ENCODE results near the gene HAVCR1.
"Not testable (repeated sequence)": the region's sequence is repeated elsewhere in the genome, so short reads cannot be mapped to it uniquely, and the experiment has no call there.

HAVCR1 gene

DNA sequence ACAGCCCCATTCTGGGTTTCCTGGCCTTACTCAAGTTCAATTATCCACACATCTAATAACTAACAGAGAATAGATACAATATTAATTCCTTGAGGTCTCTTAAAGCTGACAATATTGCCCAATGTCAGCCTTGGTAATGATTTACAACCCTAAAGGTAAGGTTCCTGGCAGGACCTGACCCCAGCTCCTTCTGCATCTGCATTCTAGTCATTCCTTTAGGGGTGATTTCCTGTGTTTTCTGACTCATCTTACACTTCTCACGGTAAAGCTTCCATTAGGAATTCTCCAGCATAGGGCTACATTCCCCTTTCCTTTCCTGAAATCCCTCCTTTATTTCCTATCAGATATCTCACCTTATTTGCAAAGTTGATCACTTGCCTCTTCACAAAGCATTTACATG is 9.3 kb downstream of the HAVCR1 start:
- DNase-seq = no peak

GRCh38 chr5:157047898-157048297 is 11.0 kb downstream of the HAVCR1 start:
- DNase-seq = no peak

GRCh38 chr5:157047016-157047415 is 11.9 kb downstream of the HAVCR1 start:
- DNase-seq = not testable (repeated sequence)

- DNase-seq = no peak
Measured at GRCh38 chr5:157046041-157046440, 12.9 kb downstream of the HAVCR1 start.

- DNase-seq = no peak
Measured at GRCh38 chr5:157045601-157046000, 13.3 kb downstream of the HAVCR1 start.

GRCh38 chr5:157038568-157039187 is 20.2 kb downstream of the HAVCR1 start:
- DNase-seq = no peak

DNA sequence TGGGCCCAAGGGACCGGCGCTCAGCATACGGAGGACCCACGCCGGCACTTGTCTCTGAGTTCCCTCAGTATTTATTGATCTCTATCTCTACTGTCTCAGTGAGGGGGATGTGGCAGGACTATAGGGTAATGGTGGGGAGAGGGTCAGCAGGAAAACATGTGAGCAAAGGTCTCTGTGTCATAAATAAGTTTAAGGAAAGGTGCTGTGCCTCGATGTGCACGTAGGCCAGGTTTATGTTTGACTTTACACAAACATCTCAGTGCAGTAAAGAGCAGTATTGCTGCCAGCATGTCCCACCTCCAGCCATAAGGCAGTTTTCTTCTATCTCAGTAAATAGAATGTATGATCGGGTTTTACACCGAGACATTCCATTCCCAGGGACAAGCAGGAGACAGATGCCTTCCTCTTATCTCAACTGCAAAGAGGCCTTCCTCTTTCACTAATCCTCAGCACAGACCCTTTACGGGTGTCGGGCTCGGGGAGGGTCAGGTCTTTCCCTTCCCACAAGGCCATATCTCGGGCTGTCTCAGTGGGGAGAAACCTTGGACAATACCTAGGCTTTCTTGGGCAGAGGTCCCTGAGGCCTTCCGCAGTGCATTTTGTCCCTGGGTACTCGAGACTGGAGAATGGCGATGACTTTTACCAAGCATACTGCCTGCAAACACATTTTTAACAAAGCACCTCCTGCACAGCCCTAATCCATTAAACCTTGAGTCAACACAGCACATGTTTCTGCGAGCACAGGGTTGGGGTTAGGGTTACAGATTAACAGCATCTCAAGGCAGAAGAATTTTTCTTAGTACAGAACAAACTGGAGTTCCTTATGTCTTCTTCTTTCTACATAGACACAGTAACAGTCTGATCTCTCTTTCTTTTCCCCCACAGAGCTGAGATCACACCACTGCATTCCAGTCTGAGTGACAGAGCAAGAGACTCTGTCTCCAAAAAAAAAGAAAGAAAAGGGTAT is 24.5 kb downstream of the HAVCR1 start:
- not testable (repeated sequence) for DNase-seq

DNA sequence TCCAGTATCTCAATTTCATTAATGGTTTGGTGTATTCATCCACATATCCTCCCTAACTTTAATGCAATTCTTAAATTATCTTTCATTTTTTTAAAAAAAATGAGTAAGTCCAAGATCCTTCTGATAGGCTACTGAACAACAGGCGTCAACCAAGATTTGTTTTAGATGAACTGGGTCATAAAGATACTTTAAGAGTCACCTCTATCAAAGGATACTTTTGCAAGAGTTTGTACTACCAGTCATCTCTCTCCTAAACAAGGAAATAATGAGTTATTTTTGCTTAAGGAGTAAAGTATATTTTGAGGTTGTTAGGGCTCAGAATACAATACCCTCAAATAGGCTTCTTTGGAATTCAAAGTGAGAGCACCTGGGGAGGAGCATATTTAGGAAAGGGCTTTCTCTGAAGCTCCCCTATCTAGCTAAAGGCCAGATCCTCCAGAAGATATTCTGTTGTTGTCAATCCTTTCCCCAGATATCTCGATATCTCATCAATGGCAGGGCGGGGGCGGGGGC is 25.8 kb downstream of the HAVCR1 start:
- DNase-seq = no peak

- DNase-seq = no peak
Measured at GRCh38 chr5:157030692-157031091, 28.2 kb downstream of the HAVCR1 start.

- DNase-seq = no peak
Measured at GRCh38 chr5:157029457-157029856, 29.5 kb downstream of the HAVCR1 start.

GRCh38 chr5:157027663-157028062 is 31.3 kb downstream of the HAVCR1 start:
- DNase-seq = not testable (repeated sequence)

- peak in 1 of 2 experiments; percentile 47 for DNase-seq
Measured at GRCh38 chr5:157026789-157027424, 32.0 kb downstream of the HAVCR1 start.

DNA sequence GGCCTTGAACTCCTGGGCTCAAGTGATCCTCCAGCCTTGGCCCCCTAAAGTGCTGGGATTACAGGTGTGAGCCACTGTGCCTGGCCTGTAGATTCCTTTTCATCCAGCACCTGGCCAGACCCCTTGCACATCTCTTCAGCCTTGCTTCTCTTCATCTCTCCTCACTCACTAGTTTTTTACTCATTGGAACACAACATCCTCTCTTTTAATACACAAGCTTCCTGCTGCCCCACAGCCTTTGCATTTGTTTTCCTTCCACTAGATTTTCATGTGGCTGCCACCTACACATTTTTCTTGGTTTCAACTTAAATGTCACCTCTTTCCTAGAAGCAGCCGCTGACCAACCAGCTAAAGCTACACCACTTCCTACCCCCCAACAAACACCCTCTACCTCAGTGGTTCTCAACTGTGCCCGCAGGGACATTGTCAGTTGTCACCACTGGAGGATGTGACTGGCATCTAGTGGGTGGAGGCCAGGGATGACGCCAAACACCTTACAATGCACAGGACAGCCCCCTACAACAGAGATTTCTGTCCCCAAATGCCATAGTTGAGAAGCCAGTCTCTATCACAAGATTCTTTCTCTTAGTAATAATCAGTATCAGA is 33.7 kb downstream of the HAVCR1 start:
- DNase-seq = no peak

GRCh38 chr5:157024208-157024959 is 34.5 kb downstream of the HAVCR1 start:
- no peak for DNase-seq

DNA sequence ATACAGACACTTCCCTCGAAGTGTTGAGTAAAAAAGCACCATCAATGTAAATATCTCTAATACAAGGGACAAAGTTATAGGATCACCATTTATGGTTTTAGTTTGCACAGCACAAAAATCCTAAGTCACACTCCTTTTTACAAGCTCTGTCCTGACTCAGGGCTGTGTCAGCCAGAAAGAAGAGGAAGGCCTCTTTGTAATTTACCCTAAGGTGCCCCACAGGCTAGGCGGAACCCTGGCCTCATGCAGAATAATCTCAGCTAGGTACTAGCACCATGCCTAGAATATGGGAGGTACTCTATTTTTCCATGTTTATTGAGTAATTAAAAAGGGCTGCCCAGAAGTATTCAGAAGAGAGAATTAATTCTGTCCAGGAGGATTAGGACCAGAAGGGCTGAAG is 36.9 kb downstream of the HAVCR1 start:
- DNase-seq = no peak

GRCh38 chr5:157020511-157021222 is 38.2 kb downstream of the HAVCR1 start:
- DNase-seq = no peak

GRCh38 chr5:157020002-157020401 is 38.9 kb downstream of the HAVCR1 start:
- DNase-seq = no peak

DNA sequence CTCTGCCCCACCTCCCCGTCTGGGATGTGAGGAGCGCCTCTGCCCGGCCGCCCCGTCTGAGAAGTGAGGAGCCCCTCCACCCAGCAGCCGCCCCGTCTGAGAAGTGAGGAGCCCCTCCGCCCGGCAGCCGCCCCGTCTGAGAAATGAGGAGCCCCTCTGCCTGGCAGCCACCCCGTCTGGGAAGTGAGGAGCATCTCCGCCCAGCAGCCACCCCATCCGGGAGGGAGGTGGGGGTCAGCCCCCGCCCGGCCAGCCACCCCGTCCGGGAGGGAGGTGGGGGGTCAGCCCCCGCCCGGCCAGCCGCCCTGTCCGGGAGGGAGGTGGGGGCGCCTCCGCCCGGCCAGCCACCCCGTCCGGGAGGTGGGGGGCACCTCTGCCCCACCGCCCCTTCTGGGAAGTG is 44.8 kb downstream of the HAVCR1 start:
- DNase-seq = not testable (repeated sequence)

DNA sequence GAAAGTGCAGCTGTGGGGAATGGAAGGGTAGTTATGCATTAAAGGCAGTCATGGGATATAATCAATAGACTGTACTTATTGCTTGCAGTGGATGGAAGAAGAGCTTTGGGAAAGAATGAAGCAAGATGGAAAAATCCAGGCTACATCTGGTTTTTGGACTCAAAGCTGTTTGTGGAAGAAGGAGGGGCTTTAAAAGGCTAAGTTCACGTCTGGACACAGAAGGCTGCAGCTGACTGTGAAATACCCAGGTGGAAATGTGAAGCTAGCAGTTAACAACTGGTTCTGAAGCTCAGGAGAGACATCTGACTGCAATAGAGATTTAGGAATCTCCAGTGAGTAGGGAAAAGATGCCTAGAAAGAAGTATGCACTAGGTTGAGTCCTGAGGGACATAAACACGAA is 52.7 kb downstream of the HAVCR1 start:
- no peak for DNase-seq

DNA sequence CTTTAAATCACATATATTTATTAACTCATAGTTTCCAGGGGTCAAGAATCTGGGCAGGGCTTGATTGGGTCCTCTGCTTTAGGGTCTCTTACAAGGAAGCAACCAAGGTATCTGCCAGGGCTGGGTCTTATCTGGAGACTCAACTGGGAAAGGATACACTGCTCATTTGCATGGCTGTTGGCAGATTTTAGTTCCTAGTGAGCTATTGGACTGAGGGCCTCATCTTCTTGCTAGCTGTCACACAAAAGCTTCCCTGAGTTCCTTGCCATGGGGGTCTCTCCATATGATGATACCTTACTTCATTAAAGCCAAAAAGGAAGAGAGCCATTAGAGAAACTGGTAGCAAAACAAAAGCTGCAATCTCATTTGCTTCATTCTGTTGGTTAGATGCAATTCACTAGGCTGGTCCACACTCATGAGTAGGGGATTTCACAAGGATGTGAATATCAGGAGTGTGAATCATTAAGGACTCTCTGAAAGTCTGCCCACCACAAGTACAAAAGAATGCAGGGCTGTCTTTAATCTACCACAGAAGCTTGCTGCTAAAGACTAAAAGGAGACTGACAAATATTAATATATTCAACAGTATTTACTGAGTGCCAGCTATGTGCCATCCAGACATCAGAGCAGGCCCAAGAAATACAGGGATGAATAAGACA is 53.9 kb downstream of the HAVCR1 start:
- DNase-seq = no peak

GRCh38 chr5:156991714-156992113 is 67.2 kb downstream of the HAVCR1 start:
- DNase-seq = no peak

Measured in NCI-H526 (cell line).